K562 (cell line): ENCODE data around the gene BMP6. TPM values are rescaled to one million over a fixed set of nuclear protein-coding genes. Genes with fewer than 3 reads are reported as not detected.
A peak's percentile ranks its signal among the peaks of the same experiment; 100 is the strongest.

Source experiments
- CAMTA2 ChIP-seq: fragments of 250-450 bp; sonication (Bioruptor Pico); conservative IDR thresholded peaks from 2 replicates; pipeline ENCODE4 v1.5.1; 2022
- CBFB ChIP-seq: sonication (generic); formaldehyde crosslinking; IDR thresholded peaks from 2 replicates; pipeline ENCODE4 v1.4.0; 2020; ENCODE audit warnings: mild to moderate bottlenecking, missing genetic modification reagents
- CREM ChIP-seq: IDR thresholded peaks from 2 replicates; pipeline ENCODE4 v1.6.1; 2014; ENCODE audit warnings: antibody characterized with exemption, low read depth
- ETV6 ChIP-seq, 3 experiments: fragments of 150-350 bp in 1 of 3; sonication (generic) in 1 of 3; formaldehyde crosslinking in 1 of 3; IDR thresholded peaks; 2 replicates each; pipeline versions ENCODE4 v1.6.1 to v1.8.0; 2014 to 2022; ENCODE audit warnings: borderline replicate concordance in 2 of 3, low read depth in 2 of 3, antibody characterized with exemption in 1 of 3, low read length in 1 of 3, mild to moderate bottlenecking in 1 of 3, missing genetic modification reagents in 1 of 3
- GMEB1 ChIP-seq: fragments of 250-450 bp; sonication (Bioruptor Pico); IDR thresholded peaks from 2 replicates; pipeline ENCODE4 v1.4.0; 2020; ENCODE audit warnings: mild to moderate bottlenecking
- HDAC8 ChIP-seq: fragments of 450-650 bp; IDR thresholded peaks from 2 replicates; pipeline ENCODE4 v1.6.1; 2016; ENCODE audit warnings: mild to moderate bottlenecking, missing genetic modification characterization, moderate library complexity, missing compliant biosample characterization
- KDM2B ChIP-seq: fragments of 250-450 bp; sonication (Bioruptor Pico); IDR thresholded peaks from 2 replicates; pipeline ENCODE4 v1.8.0; 2021; ENCODE audit warnings: mild to moderate bottlenecking, moderate library complexity
- MBD2 ChIP-seq: sonication (generic); IDR thresholded peaks from 2 replicates; pipeline ENCODE4 v1.6.1; 2016; ENCODE audit warnings: low read depth, borderline replicate concordance
- NFYB ChIP-seq: IDR thresholded peaks from 2 replicates; pipeline ENCODE4 v1.6.1; 2011; ENCODE audit warnings: mild to moderate bottlenecking, moderate library complexity; ENCODE audit not compliant: insufficient read length; ENCODE audit errors: extremely low read depth
- OTX1 ChIP-seq: fragments of 450-650 bp; formaldehyde crosslinking; IDR thresholded peaks from 2 replicates; pipeline ENCODE4 v1.4.0; 2022; ENCODE audit warnings: mild to moderate bottlenecking
- PTTG1 ChIP-seq: fragments of 450-650 bp; IDR thresholded peaks from 2 replicates; pipeline ENCODE4 v1.6.1; 2016; ENCODE audit warnings: low read depth, mild to moderate bottlenecking, missing genetic modification characterization, missing compliant biosample characterization
- RBM17 ChIP-seq: fragments of 200-400 bp; formaldehyde crosslinking; IDR thresholded peaks from 2 replicates; pipeline ENCODE4 v1.6.1; 2017; ENCODE audit warnings: low read depth, mild to moderate bottlenecking, low read length, borderline replicate concordance
- SMARCA4 ChIP-seq: fragments of 450-650 bp; IDR thresholded peaks from 2 replicates; pipeline ENCODE4 v1.6.1; 2016
- TAF9B ChIP-seq: fragments of 450-650 bp; IDR thresholded peaks from 2 replicates; pipeline ENCODE4 v1.6.1; 2018; ENCODE audit warnings: mild to moderate bottlenecking; ENCODE audit not compliant: partially characterized antibody
- ZBTB9 ChIP-seq: fragments of 450-650 bp; formaldehyde crosslinking; IDR thresholded peaks from 2 replicates; pipeline ENCODE4 v1.4.0; 2020; ENCODE audit warnings: mild to moderate bottlenecking, moderate library complexity
- ZNF444 ChIP-seq: fragments of 250-450 bp; sonication (Bioruptor Pico); IDR thresholded peaks from 2 replicates; pipeline ENCODE4 v1.4.0; 2020; ENCODE audit warnings: mild to moderate bottlenecking, moderate library complexity
- ZNF644 ChIP-seq: fragments of 200-800 bp; sonication (Bioruptor generic); IDR thresholded peaks from 2 replicates; pipeline ENCODE4 v1.6.1; 2016; ENCODE audit warnings: low read depth, missing genetic modification characterization, missing compliant biosample characterization
- polyA plus RNA-seq, 8 experiments: library from polyadenylated mRNA; depleted of rRNA in 4 of 8; stranded (reverse) in 5 of 8; unstranded in 3 of 8; fragments of >200 nt; fragmentation: Nextera tagmentation in 2 of 8; fragmentation: Illumina TruSeq in 1 of 8; extraction: Ambion mirVana in 2 of 8; extraction: Trizol in 1 of 8; gene quantifications; 2 replicates each; pipeline versions ENCODE4 v1.2.1 to v1.2.3, GENCODE V29; 2011 to 2014; ENCODE audit warnings: inconsistent platforms in 1 of 8, missing spikeins in 1 of 8
- total RNA-seq, 7 experiments: library from RNA; depleted of rRNA in 6 of 7; stranded (reverse); fragments of >200 nt in 6 of 7; fragmentation: Illumina TruSeq in 2 of 7; extraction: Trizol in 2 of 7; gene quantifications; 2 replicates each; pipeline versions ENCODE4 v1.2.1 to v1.2.3, GENCODE V29; 2011 to 2021; ENCODE audit warnings: low replicate concordance in 1 of 7
- TF ChIP-seq, protein P1 (sequence below): fragments of 250-450 bp; sonication (Bioruptor Pico); IDR thresholded peaks from 2 replicates; pipeline ENCODE4 v1.4.0; 2020; ENCODE audit warnings: mild to moderate bottlenecking, moderate library complexity, borderline replicate concordance

Gene BMP6
- total and polyA plus RNA-seq, 9 of the 15 experiments (the other 6 are each of a cell fraction or from before 2014, with no cell fraction given), result 0.01 to 0.13 (median 0.06) TPM; not detected in 3

GRCh38 chr6:7701212-7701834 is 24.6 kb upstream of the BMP6 start (continued):
- no peak for TF ChIP-seq GMEB1
- TF ChIP-seq OTX1 (CRISPR knock-in tag), result no peak
- no peak for TF ChIP-seq NFYB
- TF ChIP-seq HDAC8, result no peak
- no peak for TF ChIP-seq RBM17
- TF ChIP-seq ETV6 (IDR thresholded peaks at IDR 0.05; ENCODE audit: borderline replicate concordance in 1 of 2, low read depth in 2 of 2, low read length in 1 of 2), result no peak
- no peak for TF ChIP-seq ETV6 (CRISPR knock-in tag; IDR thresholded peaks at IDR 0.05; ENCODE audit: borderline replicate concordance)
- TF ChIP-seq ZNF444 (CRISPR knock-in tag), result no peak
- TF ChIP-seq, protein P1, sequence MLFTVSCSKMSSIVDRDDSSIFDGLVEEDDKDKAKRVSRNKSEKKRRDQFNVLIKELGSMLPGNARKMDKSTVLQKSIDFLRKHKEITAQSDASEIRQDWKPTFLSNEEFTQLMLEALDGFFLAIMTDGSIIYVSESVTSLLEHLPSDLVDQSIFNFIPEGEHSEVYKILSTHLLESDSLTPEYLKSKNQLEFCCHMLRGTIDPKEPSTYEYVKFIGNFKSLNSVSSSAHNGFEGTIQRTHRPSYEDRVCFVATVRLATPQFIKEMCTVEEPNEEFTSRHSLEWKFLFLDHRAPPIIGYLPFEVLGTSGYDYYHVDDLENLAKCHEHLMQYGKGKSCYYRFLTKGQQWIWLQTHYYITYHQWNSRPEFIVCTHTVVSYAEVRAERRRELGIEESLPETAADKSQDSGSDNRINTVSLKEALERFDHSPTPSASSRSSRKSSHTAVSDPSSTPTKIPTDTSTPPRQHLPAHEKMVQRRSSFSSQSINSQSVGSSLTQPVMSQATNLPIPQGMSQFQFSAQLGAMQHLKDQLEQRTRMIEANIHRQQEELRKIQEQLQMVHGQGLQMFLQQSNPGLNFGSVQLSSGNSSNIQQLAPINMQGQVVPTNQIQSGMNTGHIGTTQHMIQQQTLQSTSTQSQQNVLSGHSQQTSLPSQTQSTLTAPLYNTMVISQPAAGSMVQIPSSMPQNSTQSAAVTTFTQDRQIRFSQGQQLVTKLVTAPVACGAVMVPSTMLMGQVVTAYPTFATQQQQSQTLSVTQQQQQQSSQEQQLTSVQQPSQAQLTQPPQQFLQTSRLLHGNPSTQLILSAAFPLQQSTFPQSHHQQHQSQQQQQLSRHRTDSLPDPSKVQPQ (CRISPR knock-in tag), result no peak
- peak; percentile 27; the same call in 1 of the 2 replicates for TF ChIP-seq CREM
- TF ChIP-seq ZNF644, result no peak
- no peak for TF ChIP-seq CBFB (CRISPR knock-in tag)
- TF ChIP-seq MBD2, result no peak
- TF ChIP-seq CAMTA2, result no peak
- no peak for TF ChIP-seq ZBTB9
- TF ChIP-seq TAF9B, result peak; percentile 21
- peak; percentile 64 for TF ChIP-seq SMARCA4
- no peak for TF ChIP-seq PTTG1 (tag)
- no peak for TF ChIP-seq KDM2B (CRISPR knock-in tag)
